OCI-LY3 (cell line): ENCODE measurements around the gene NSMCE4A.
"Not testable (repeated sequence)": the region's sequence is repeated elsewhere in the genome, so short reads cannot be mapped to it uniquely, and the experiment has no call there.

Source experiments
- H2AFZ ChIP-seq: fragments of 200-600, 300-600 bp; shearing (Covaris generic); 2 replicates; pipeline ENCODE4 v1.6.0; 2014; ENCODE audit warnings: antibody characterized with exemption, low read depth, low read length
- H3K27ac ChIP-seq: fragments of 200-600, 300-600 bp; sonication (generic); 2 replicates; pipeline ENCODE4 v1.5.1; 2014; ENCODE audit warnings: mild to moderate bottlenecking, low read length, moderate library complexity, mixed read lengths
- H3K27me3 ChIP-seq: fragments of 200-600, 300-600 bp; sonication (generic); 2 replicates; pipeline ENCODE4 v1.6.1; 2014; ENCODE audit warnings: low read depth, low read length, mixed read lengths
- H3K36me3 ChIP-seq: fragments of 200-600, 300-600 bp; sonication (generic); replicated peaks from 2 replicates; pipeline ENCODE3; 2014; ENCODE audit warnings: low read depth, low read length, mixed read lengths
- H3K4me1 ChIP-seq: fragments of 300-600, 200-600 bp; sonication (generic); 2 replicates; pipeline ENCODE4 v1.6.1; 2014; ENCODE audit warnings: low read length, mixed read lengths
- H3K4me2 ChIP-seq: fragments of 200-600, 300-600 bp; sonication (generic); 2 replicates; pipeline ENCODE4 v1.6.1; 2014; ENCODE audit warnings: low read length, mixed read lengths
- H3K4me3 ChIP-seq: fragments of 300-600, 200-600 bp; sonication (generic); 2 replicates; pipeline ENCODE4 v1.5.1; 2014; ENCODE audit warnings: antibody characterized with exemption, mild to moderate bottlenecking, low read length, moderate library complexity
- H3K79me2 ChIP-seq: fragments of 300-600, 200-600 bp; shearing (Covaris generic); 2 replicates; pipeline ENCODE4 v1.6.1; 2014; ENCODE audit warnings: mild to moderate bottlenecking, low read length, mixed read lengths
- H3K9ac ChIP-seq: fragments of 300-600, 200-600 bp; shearing (Covaris generic); 2 replicates; pipeline ENCODE4 v1.6.0; 2014; ENCODE audit warnings: mild to moderate bottlenecking, low read length, moderate library complexity
- H3K9me3 ChIP-seq: fragments of 200-600, 300-600 bp; shearing (Covaris generic); 2 replicates; pipeline ENCODE4 v1.6.1; 2014; ENCODE audit warnings: low read length, mixed read lengths; ENCODE audit not compliant: insufficient read depth
- H4K20me1 ChIP-seq: fragments of 200-600, 300-600 bp; sonication (generic); 2 replicates; pipeline ENCODE4 v1.6.1; 2016; ENCODE audit warnings: low read length, mixed read lengths; ENCODE audit not compliant: insufficient read depth
- CTCF ChIP-seq: fragments of 200-600, 300-600 bp; sonication (generic); IDR thresholded peaks from 2 replicates; pipeline ENCODE4 v1.5.1; 2014; ENCODE audit warnings: antibody characterized with exemption, low read length, low read depth
- EZH2phosphoT487 ChIP-seq: fragments of 200-600 bp; shearing (Covaris generic); IDR thresholded peaks from 2 replicates; pipeline ENCODE4 v1.6.1; 2018; ENCODE audit warnings: antibody characterized with exemption, mixed run types, low read depth

The NSMCE4A gene

GRCh38 chr10:121926157-121926556 is 48.9 kb downstream of the NSMCE4A start:
- Histone ChIP-seq H3K9ac (no peak overlapping the region), H3K27ac (no peak overlapping the region), H3K4me1 (peaks cover 12% of the 10 kb centered on the region), H3K4me2 (peak overlapping the region; percentile 97), H4K20me1 (no peaks in the 10 kb centered on the region), H3K4me3 (peak overlapping the region; percentile 91; the same call in 1 of the 2 replicates), H3K36me3 (no peaks in the 10 kb centered on the region), H3K9me3 (no peaks in the 10 kb centered on the region), H3K27me3 (no peaks in the 10 kb centered on the region), H3K79me2 (peaks cover 32% of the 10 kb centered on the region), H2AFZ (no peak overlapping the region)
- no peak for TF ChIP-seq EZH2phosphoT487
- no peak for TF ChIP-seq CTCF

- no peak for TF ChIP-seq CTCF
- TF ChIP-seq EZH2phosphoT487 = no peak
- Histone ChIP-seq H3K9me3 (no peaks in the 10 kb centered on the region), H2AFZ (no peak overlapping the region), H3K4me2 (no peak overlapping the region), H3K9ac (no peak overlapping the region), H3K36me3 (no peaks in the 10 kb centered on the region), H3K4me3 (no peak overlapping the region), H3K4me1 (peaks cover 9% of the 10 kb centered on the region; the same call in 1 of the 2 replicates), H3K27ac (no peak overlapping the region), H3K27me3 (no peaks in the 10 kb centered on the region), H3K79me2 (peaks cover 13% of the 10 kb centered on the region), H4K20me1 (no peaks in the 10 kb centered on the region)
Observed at GRCh38 chr10:121921238-121921931, 53.6 kb downstream of the NSMCE4A start.

- H3K4me3 ChIP-seq = no peak overlapping the region
- TF ChIP-seq CTCF (no peak), EZH2phosphoT487 (no peak)
- H4K20me1 ChIP-seq = no peaks in the 10 kb centered on the region
- no peak overlapping the region for H2AFZ ChIP-seq
- no peak overlapping the region for H3K27ac ChIP-seq
- H3K27me3 ChIP-seq = no peaks in the 10 kb centered on the region
- no peak overlapping the region for H3K9ac ChIP-seq
- H3K4me1 ChIP-seq = peaks cover 9% of the 10 kb centered on the region; the same call in 1 of the 2 replicates
- H3K36me3 ChIP-seq = no peaks in the 10 kb centered on the region
- peaks cover 4% of the 10 kb centered on the region; the same call in 1 of the 2 replicates for H3K79me2 ChIP-seq
- no peaks in the 10 kb centered on the region for H3K9me3 ChIP-seq
- H3K4me2 ChIP-seq = no peak overlapping the region
Observed at GRCh38 chr10:121919666-121920065, 55.4 kb downstream of the NSMCE4A start.

GRCh38 chr10:121918800-121919199 is 56.2 kb downstream of the NSMCE4A start:
- not testable (repeated sequence) for H3K27ac ChIP-seq, H3K79me2 ChIP-seq, H3K4me2 ChIP-seq, H3K4me1 ChIP-seq, H3K36me3 ChIP-seq, H3K27me3 ChIP-seq, H3K9me3 ChIP-seq, H3K9ac ChIP-seq, H3K4me3 ChIP-seq, H2AFZ ChIP-seq, H4K20me1 ChIP-seq
